ENCODE measurements around the gene HYI. TPM values are rescaled to one million over a fixed set of nuclear protein-coding genes. Genes with fewer than 3 reads are reported as not detected.

HYI gene
- total RNA-seq, 1 donor from 2014 or later = 56.4 TPM

DNA sequence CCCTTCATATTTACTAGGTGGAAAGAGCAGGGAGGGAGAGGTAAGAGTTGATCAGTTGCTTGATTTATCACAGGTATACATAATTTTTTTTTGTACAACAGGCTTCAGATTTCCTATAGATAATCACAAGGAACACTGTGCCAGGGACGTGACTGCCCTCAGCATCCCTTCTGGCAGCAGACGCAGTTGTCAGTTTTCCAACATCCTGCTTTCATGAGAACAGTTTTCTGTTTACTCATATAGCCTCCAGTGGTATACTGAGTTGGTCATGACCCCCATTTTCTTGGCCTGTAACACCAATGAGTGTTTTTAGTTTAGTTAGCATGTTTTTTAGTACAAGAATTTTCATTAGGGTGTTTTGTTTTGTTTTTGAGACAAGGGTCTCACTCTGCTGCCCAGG lies 39.1 kb upstream of the HYI start:
- H3K27ac ChIP-seq = no peak overlapping the region
- H3K4me1 ChIP-seq = no peaks in the 10 kb centered on the region
- intact Hi-C loops (cut with DNase I) = no loop called here
- no peak overlapping the region for H3K4me3 ChIP-seq
- no peaks in the 10 kb centered on the region for H3K27me3 ChIP-seq
- DNase-seq (ENCODE audit: low spot score in 2 of 2) = no peak
- H3K36me3 ChIP-seq = no peaks in the 10 kb centered on the region
- peaks cover 0 to 21% of the 10 kb centered on the region in 2 donors for H3K9me3 ChIP-seq
- no peak for TF ChIP-seq CTCF (IDR thresholded peaks at IDR 0.05)

GRCh38 chr1:43491061-43491460 lies 37.3 kb upstream of the HYI start:
- DNase-seq (ENCODE audit: low spot score in 2 of 2) = no peak
- no peaks in the 10 kb centered on the region for H3K27me3 ChIP-seq
- no peak overlapping the region for H3K4me3 ChIP-seq
- H3K9me3 ChIP-seq = peaks cover 0 to 21% of the 10 kb centered on the region in 2 donors
- intact Hi-C loops (cut with DNase I) = no loop called here
- TF ChIP-seq CTCF (IDR thresholded peaks at IDR 0.05) = no peak
- no peaks in the 10 kb centered on the region for H3K36me3 ChIP-seq
- H3K27ac ChIP-seq = no peak overlapping the region
- no peaks in the 10 kb centered on the region for H3K4me1 ChIP-seq

DNA sequence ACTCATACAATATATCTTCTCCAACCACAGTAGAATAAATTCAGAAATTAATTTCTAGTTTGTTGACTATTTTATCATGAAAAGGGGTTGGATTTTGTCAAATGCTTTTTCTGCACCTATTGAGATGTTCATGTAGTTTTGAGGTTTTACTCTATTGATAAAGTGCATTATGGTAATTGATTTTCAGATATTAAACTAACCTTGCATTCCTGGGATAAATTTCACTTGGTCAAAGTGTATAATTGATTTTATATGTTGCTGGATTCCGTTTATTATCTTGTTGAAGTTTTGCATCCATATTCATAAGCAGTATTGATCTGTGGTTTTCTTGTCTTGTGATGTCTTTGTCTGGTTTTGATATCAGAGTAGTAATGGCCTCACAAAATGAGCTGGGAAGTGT lies 34.4 kb upstream of the HYI start:
- Histone ChIP-seq H3K27ac (no peak overlapping the region), H3K27me3 (no peaks in the 10 kb centered on the region), H3K36me3 (no peaks in the 10 kb centered on the region), H3K9me3 (peaks cover 0 to 21% of the 10 kb centered on the region in 2 donors), H3K4me1 (no peaks in the 10 kb centered on the region), H3K4me3 (no peak overlapping the region)
- intact Hi-C loops (cut with DNase I) = no loop called here
- DNase-seq (ENCODE audit: low spot score in 2 of 2) = no peak
- no peak for TF ChIP-seq CTCF (IDR thresholded peaks at IDR 0.05)

DNA sequence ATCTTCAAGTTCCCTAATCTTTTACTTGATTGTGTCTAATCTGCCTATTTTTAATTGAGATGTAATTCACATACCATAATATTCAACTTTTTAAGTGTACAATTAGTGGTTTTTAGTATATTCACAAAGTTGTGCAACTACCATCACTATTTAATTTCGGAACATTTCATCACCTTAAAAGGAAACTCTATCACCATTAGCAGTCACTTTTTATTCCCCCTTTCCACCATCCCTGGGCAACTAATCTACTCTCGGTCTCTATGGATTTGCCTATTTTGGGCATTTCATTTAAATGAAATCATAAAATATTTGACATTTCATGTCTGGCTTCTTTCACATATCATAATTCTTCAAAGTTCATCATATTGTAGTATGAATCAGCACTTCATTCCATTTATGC lies 30.6 kb upstream of the HYI start:
- Histone ChIP-seq H3K4me1 (no peaks in the 10 kb centered on the region), H3K9me3 (peaks cover 0 to 4% of the 10 kb centered on the region in 2 donors), H3K27me3 (no peaks in the 10 kb centered on the region), H3K27ac (no peak overlapping the region), H3K4me3 (no peak overlapping the region), H3K36me3 (no peaks in the 10 kb centered on the region)
- no peak for TF ChIP-seq CTCF (IDR thresholded peaks at IDR 0.05)
- no peak for DNase-seq (ENCODE audit: low spot score in 2 of 2)
- intact Hi-C loops (cut with DNase I) = no loop called here

DNA sequence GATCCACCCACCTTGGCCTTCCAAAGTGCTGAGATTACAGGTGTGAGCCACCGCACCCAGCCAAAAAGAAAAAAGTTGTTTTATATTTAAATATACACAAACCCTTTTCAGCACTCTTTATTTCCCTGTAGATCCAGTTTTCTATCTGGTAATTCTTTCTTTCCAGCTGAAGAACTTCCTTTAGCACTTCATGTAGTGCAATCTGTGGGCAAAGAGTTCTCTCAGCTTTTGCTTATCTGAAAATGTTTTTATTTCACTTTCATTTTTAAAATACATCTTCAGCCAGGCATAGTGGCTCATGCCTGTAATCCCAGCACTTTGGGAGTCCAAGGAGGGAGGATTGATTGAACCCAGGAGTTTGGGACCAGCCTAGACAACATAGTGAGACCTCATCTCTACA lies 28.5 kb upstream of the HYI start:
- intact Hi-C loops (cut with DNase I) = no loop called here
- no peak for TF ChIP-seq CTCF (IDR thresholded peaks at IDR 0.05)
- no peak overlapping the region for H3K4me3 ChIP-seq
- H3K36me3 ChIP-seq = no peaks in the 10 kb centered on the region
- no peaks in the 10 kb centered on the region for H3K9me3 ChIP-seq
- H3K27ac ChIP-seq = no peak overlapping the region
- no peak for DNase-seq (ENCODE audit: low spot score in 2 of 2)
- no peaks in the 10 kb centered on the region for H3K27me3 ChIP-seq
- no peaks in the 10 kb centered on the region for H3K4me1 ChIP-seq

- H3K9me3 ChIP-seq = no peaks in the 10 kb centered on the region
- no peak overlapping the region for H3K27ac ChIP-seq
- TF ChIP-seq CTCF (IDR thresholded peaks at IDR 0.05) = no peak
- H3K27me3 ChIP-seq = no peaks in the 10 kb centered on the region
- H3K4me3 ChIP-seq = no peak overlapping the region
- intact Hi-C loops (cut with DNase I) = no loop called here
- H3K4me1 ChIP-seq = no peaks in the 10 kb centered on the region
- H3K36me3 ChIP-seq = no peaks in the 10 kb centered on the region
- no peak for DNase-seq (ENCODE audit: low spot score in 2 of 2)
These were observed 27.8 kb upstream of the HYI start for GRCh38 chr1:43481491-43481890.
